Gastroesophageal sphincter (tissue), 3 donors: ENCODE results near the gene RPS6KL1.

Experiments
- POLR2A ChIP-seq, 2 donors: fragments of 450-650 bp; IDR thresholded peaks; one replicate each; pipeline ENCODE4 v1.6.1; 2017; ENCODE audit warnings: antibody characterized with exemption in 2 of 2, mild to moderate bottlenecking in 2 of 2, moderate library complexity in 1 of 2
- POLR2AphosphoS5 ChIP-seq: sonication (generic); formaldehyde crosslinking; IDR thresholded peaks from one replicate; pipeline ENCODE4 v1.6.1; 2017; ENCODE audit warnings: antibody characterized with exemption
- TF ChIP-seq, protein P1 (sequence below), 4 experiments: fragments of 200-600 bp in 2 of 4; fragments of 450-650 bp in 2 of 4; sonication (generic) in 1 of 4; IDR thresholded peaks; one replicate each; pipeline ENCODE4 v1.5.1; 2017 to 2019; ENCODE audit warnings: antibody characterized with exemption in 4 of 4, mild to moderate bottlenecking in 2 of 4, moderate library complexity in 2 of 4

GRCh38 chr14:74963705-74964271 lies 40.7 kb upstream of the RPS6KL1 start:
- no peak for TF ChIP-seq POLR2AphosphoS5
- TF ChIP-seq, protein P1, sequence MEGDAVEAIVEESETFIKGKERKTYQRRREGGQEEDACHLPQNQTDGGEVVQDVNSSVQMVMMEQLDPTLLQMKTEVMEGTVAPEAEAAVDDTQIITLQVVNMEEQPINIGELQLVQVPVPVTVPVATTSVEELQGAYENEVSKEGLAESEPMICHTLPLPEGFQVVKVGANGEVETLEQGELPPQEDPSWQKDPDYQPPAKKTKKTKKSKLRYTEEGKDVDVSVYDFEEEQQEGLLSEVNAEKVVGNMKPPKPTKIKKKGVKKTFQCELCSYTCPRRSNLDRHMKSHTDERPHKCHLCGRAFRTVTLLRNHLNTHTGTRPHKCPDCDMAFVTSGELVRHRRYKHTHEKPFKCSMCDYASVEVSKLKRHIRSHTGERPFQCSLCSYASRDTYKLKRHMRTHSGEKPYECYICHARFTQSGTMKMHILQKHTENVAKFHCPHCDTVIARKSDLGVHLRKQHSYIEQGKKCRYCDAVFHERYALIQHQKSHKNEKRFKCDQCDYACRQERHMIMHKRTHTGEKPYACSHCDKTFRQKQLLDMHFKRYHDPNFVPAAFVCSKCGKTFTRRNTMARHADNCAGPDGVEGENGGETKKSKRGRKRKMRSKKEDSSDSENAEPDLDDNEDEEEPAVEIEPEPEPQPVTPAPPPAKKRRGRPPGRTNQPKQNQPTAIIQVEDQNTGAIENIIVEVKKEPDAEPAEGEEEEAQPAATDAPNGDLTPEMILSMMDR (IDR thresholded peaks at IDR 0.05) = no peak
- TF ChIP-seq POLR2A (IDR thresholded peaks at IDR 0.05) = no peak
